K562 (cell line): Measurements from ENCODE around the gene RXRB. TPM values are rescaled to one million over a fixed set of nuclear protein-coding genes. Genes with fewer than 3 reads are reported as not detected.

Experiments
- BHLHE40 ChIP-seq: IDR thresholded peaks from 2 replicates; pipeline ENCODE4 v1.6.1; 2011; ENCODE audit warnings: low read length, improper control_type of control experiment
- PML ChIP-seq: IDR thresholded peaks from 2 replicates; pipeline ENCODE4 v1.6.1; 2012; ENCODE audit warnings: low read length, inconsistent platforms
- STAT5B ChIP-seq: fragments of 250-450 bp; sonication (Bioruptor Pico); IDR thresholded peaks from 2 replicates; pipeline ENCODE4 v1.8.0; 2021; ENCODE audit warnings: mild to moderate bottlenecking, inconsistent platforms
- TEAD1 ChIP-seq, 2 experiments: fragments of 450-650 bp in 1 of 2; sonication (generic) in 1 of 2; formaldehyde crosslinking; IDR thresholded peaks; 2 replicates each; pipeline versions ENCODE4 v1.4.0 to v1.8.0; 2020 to 2022; ENCODE audit warnings: mild to moderate bottlenecking in 2 of 2, missing genetic modification reagents in 1 of 2
- THAP12 ChIP-seq: fragments of 250-450 bp; sonication (Bioruptor Pico); IDR thresholded peaks from 2 replicates; pipeline ENCODE4 v1.9.0; 2021; ENCODE audit warnings: mild to moderate bottlenecking, inconsistent platforms
- ZNF609 ChIP-seq: sonication (generic); formaldehyde crosslinking; IDR thresholded peaks from 2 replicates; pipeline ENCODE4 v1.8.1; 2023; ENCODE audit warnings: missing genetic modification reagents, mild to moderate bottlenecking, borderline replicate concordance
- polyA plus RNA-seq, 8 experiments: library from polyadenylated mRNA; depleted of rRNA in 4 of 8; stranded (reverse) in 5 of 8; unstranded in 3 of 8; fragments of >200 nt; fragmentation: Nextera tagmentation in 2 of 8; fragmentation: Illumina TruSeq in 1 of 8; extraction: Ambion mirVana in 2 of 8; extraction: Trizol in 1 of 8; gene quantifications; 2 replicates each; pipeline versions ENCODE4 v1.2.1 to v1.2.3, GENCODE V29; 2011 to 2014; ENCODE audit warnings: inconsistent platforms in 1 of 8, missing spikeins in 1 of 8
- total RNA-seq, 7 experiments: library from RNA; depleted of rRNA in 6 of 7; stranded (reverse); fragments of >200 nt in 6 of 7; fragmentation: Illumina TruSeq in 2 of 7; extraction: Trizol in 2 of 7; gene quantifications; 2 replicates each; pipeline versions ENCODE4 v1.2.1 to v1.2.3, GENCODE V29; 2011 to 2021; ENCODE audit warnings: low replicate concordance in 1 of 7

RXRB gene
- total and polyA plus RNA-seq, 9 of the 15 experiments (the other 6 are each of a cell fraction or from before 2014, with no cell fraction given), result 0.76 to 35.5 (median 18.4) TPM

GRCh38 chr6:33201147-33201545 is 681 bp upstream of the RXRB start (continued):
- TF ChIP-seq ZNF609 (CRISPR knock-in tag) (0 out of 2 replicates have a peak, but pooled peaks have one; percentile 25), BHLHE40 (0 out of 2 replicates have a peak, but pooled peaks have one; percentile 16), STAT5B (no peak), TEAD1 (CRISPR knock-in tag; IDR thresholded peaks at IDR 0.05) (0 out of 4 replicates have a peak, but pooled peaks have one; percentile 23 to 38), PML (no peak), THAP12 (CRISPR knock-in tag) (0 out of 2 replicates have a peak, but pooled peaks have one; percentile 50)
